Left kidney (tissue), 2 donors: ENCODE data around the gene MIXL1. TPM values are rescaled to one million over a fixed set of nuclear protein-coding genes. Genes with fewer than 3 reads are reported as not detected.
"Not testable (repeated sequence)": the region's sequence is repeated elsewhere in the genome, so short reads cannot be mapped to it uniquely, and the experiment has no call there.

Experiments used
- DNase-seq: peaks from one replicate; pipeline ENCODE4 v3.0.0-alpha.2; 2013
- polyA plus RNA-seq: library from polyadenylated mRNA; unstranded; fragments of 120-200 nt; gene quantifications from one replicate; pipeline ENCODE4 v1.2.1, GENCODE V29; 2013; ENCODE audit not compliant: insufficient read length

MIXL1 gene
- polyA plus RNA-seq, 1 donor, result 0.23 TPM

DNA sequence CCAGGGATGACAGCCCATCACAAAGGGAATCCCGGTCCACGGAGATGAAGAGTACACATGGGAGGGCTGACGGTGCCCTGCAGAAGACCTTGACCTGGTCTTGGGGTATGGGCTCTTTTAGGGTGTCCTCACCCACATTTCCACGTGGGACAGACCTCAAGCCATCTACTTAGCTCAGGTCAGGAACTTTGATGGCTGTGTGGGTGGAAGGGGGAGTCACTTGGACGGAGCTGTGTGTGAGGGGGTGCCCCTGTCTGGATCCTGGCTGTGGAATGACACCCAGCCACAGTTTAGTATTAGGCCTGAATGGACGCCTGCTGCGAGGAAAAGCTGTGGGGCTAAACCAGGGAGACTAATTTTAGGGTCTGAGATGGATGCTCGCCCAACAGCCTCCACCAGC, 10.9 kb upstream of the MIXL1 start:
- no peak for DNase-seq

GRCh38 chr1:226215239-226215638, 8.2 kb upstream of the MIXL1 start:
- no peak for DNase-seq

GRCh38 chr1:226216056-226216455, 7.4 kb upstream of the MIXL1 start:
- DNase-seq, result no peak

DNA sequence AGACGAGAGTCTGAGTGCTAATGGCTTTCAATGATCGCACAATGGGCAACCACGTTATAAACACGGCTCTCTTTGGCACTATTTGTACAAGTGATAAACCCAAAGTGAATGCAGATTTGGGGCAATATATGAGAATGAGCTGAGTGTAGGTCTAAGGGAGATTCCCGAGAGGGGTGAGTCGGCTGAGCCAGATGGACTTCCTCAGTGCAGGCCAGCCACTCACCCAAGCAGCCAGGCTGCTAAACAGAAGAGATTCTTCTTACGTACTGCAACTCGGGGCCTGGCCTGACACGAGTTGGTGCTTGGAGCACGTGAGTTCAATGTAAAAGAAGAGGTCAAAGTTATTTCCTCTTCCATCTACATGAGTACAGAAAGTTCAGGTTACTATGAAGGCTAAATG, 6.2 kb upstream of the MIXL1 start:
- no peak for DNase-seq

GRCh38 chr1:226220473-226221189, 2.8 kb upstream of the MIXL1 start:
- DNase-seq, result no peak

DNA sequence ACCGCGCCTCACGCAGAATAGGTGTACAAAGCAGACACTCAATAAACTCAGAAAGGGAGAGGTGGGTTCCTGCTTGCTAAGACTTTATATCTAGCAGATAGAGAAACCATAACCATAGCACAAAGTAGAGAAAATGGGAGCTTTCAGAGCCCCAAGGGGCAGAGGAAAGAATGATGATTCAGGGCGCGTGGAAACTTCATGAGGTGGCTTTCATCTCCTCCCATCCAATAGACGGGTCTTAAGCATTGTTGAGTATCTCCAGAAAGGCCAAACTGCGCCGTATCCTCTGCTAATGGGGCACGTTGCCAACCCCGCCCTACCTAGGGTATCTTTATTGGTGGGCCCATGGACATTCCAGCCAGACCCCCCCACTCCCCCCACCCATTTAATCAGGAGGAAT, 778 bp upstream of the MIXL1 start:
- DNase-seq, result no peak

DNA sequence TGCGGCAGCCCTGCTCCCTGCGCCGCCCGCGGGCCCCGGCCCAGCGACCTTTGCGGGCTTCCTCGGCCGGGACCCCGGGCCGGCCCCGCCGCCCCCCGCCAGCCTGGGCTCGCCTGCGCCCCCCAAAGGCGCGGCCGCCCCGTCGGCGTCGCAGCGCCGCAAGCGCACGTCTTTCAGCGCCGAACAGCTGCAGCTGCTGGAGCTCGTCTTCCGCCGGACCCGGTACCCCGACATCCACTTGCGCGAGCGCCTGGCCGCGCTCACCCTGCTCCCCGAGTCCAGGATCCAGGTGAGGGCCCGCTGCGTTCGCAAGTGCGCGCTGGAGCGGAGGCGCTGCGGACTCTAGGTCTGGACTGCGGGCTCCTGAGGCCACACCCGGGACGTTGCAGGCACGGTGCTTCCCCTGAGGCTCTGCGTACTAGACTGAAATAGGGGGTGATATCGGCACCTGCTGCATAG, 351 bp downstream of the MIXL1 start:
- peak; percentile 18 for DNase-seq

DNA sequence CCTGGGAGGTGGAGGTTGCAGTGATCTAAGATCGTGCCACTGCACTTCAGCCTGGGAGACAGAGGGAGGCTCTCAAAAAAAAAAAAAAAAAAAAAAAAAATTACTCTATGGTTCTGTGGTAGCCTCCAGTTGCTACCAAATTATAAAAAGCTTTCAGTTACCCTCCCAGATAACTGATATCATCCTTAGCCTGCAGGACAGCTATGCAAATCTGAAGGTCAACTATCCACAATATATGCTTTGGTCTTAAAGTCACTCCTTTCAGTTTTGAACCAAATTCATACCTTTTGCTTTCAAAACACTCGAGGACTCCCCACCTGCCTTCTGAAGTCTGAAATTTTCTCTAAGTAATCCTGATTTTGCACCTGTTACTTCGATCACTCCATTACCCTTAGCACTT, 3.1 kb downstream of the MIXL1 start:
- DNase-seq, result no peak

GRCh38 chr1:226233293-226233692, 9.8 kb downstream of the MIXL1 start:
- DNase-seq, result no peak

GRCh38 chr1:226233806-226234205, 10.3 kb downstream of the MIXL1 start:
- no peak for DNase-seq

DNA sequence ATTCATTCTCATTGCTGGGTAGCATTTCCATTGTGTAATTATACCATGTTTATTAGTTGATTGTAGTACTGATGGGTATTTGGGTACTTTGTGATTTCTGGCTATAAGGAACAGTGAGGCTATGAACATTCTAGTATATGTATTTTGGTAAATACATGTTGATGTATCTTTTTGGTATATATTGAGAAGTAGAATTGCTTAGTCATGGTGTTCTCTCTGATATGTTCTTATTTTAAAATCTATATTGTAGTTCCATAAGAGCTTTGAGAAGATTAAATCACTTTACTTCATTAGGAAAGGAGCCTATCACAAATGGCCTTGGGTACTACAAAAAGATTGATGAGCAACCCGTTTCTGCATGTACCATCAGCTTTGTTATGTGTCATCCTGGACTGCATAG, 13.4 kb downstream of the MIXL1 start:
- no peak for DNase-seq

DNA sequence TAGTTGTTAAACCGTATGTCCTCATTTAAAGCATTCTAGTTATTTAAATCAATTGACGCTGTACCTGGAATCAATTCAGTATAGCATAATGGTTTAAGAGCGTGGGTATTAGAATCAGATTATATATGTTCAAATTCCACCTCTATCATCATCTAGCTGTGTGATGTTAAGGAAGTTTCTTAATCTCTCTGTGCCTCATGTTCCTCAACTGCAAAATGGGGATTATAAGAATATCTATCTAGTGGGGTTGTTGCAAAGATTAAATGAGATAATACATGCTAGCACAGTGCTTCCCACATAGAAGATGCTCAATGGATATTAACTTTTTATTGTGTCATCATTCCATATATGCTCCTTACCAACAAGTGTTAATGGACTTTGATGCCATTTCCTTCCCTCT, 16.0 kb downstream of the MIXL1 start:
- no peak for DNase-seq

DNA sequence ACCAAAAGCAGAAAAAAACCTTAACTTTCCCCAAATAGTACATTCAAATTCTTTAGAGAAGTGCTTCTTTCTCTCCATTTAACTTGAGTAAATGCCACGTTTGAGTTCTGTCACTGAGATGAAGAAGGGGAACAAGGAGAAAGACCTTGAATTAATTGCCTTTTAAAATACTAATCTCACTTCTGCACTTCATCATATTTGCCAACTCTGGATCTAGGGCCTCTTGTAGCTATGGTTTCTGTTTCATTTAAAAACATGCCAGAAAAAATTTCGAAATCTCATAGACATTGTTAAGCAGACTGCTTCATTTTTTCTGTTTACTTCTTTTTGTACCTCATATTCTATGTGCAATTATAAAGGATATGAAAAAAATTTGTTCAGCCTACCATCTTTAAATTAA, 24.6 kb downstream of the MIXL1 start:
- no peak for DNase-seq

DNA sequence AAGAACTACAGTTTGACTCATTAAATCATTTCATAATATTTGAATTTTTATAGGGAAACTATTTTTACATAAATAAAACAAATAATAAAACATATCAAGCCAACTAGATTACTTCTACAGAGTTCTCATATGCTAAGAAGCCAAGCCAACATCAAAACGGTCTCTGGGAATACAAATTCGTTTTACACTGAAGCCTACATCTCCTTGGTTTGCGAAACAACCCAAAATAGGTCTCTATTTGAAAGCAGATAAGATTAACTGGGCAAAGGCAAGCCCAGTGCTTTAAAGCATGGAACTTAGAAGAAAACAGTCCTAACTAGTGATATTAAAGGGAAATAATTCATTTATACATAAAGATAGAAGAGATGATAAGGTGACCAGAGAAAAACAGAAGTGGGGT, 25.3 kb downstream of the MIXL1 start:
- no peak for DNase-seq

- no peak for DNase-seq
Measured at GRCh38 chr1:226250511-226250910, 27.0 kb downstream of the MIXL1 start.

DNA sequence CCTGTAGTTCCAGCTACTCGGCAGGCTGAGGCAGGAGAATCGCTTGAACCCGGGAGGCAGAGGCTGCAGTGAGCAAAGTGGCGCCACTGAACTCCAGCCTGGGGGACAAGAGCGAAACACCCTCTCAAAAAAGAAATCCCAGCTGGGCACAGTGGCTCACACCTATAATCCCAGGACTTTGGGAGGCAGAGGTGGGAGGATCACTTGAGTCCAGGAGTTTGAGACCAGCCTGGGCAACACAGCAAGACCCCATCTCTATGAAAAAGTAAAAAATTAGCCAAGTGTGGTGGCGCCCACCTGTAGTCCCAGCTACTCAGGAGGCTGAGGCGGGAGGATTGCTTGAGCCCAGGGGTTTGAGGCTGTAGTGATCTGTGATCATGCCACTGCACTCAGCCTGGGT, 29.4 kb downstream of the MIXL1 start:
- not testable (repeated sequence) for DNase-seq

GRCh38 chr1:226253933-226254332, 30.5 kb downstream of the MIXL1 start:
- no peak for DNase-seq

DNA sequence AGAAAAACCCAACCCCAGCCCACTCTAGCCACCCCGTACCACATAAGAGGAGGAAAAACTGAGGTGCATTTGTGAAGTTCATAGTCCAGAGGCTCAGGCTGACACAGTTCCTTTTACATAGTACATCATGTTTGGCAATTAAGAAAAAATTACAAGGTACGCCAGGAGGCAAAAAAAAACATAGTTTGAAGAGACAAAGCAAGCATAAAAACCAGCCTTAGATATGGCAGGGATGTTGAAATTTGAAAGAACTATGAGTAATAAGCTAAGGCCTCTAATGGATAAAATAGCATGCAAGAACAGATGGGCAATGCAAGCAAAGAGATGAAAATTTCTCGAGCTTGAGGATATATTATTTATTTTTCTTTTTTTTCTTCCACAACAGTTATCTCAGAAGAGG, 31.9 kb downstream of the MIXL1 start:
- no peak for DNase-seq

DNA sequence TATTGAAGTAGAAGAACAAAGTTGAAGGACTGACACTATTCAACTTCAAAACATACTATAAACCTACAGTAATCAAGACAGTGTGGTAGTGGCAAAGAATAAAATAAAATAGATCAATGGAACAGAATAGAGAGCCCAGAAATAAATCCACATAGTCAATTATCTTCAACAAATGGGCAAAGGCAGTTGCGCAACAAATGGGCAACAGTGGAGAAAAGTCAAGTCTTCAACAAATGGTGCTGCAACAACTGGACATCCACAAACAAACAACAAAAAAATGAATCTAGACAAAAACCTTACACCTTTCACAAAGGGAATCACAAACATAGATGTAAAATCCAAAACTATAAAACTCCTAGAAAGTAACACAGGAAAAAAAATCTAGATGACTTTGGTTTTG, 38.4 kb downstream of the MIXL1 start:
- no peak for DNase-seq

- no peak for DNase-seq
Measured at GRCh38 chr1:226268421-226269124, 45.1 kb downstream of the MIXL1 start.

DNA sequence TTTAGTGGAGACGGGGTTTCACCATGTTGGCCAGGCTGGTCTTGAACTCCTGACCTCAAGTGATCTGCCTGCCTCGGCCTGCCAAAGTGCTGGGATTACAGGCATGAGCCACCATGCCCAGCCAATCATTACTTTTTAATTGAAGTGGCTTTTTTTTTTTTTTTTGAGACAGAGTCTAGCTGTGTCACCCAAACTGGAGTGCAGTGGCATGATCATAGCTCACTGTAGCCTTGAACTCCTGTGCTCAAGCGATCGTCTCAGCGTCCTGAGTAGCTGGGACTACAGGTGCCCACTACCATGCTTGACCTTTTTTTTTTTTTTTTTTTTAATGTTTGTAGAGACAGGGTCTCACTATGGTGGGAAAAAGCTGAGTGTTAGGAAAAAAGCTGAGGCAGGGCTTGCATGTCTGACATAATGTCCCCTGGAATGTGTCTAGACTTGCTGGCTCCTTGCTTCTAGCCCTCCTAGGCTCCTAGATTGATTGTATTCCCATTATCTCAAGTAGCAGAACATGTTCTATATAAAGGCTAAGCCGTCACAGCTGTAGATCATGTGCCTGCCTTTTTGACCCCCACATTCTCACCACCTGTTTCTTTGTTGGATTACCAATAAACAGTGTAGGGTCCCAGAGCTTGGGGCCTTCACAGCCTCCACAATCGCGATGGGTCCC, 48.9 kb downstream of the MIXL1 start:
- not testable (repeated sequence) for DNase-seq

DNA sequence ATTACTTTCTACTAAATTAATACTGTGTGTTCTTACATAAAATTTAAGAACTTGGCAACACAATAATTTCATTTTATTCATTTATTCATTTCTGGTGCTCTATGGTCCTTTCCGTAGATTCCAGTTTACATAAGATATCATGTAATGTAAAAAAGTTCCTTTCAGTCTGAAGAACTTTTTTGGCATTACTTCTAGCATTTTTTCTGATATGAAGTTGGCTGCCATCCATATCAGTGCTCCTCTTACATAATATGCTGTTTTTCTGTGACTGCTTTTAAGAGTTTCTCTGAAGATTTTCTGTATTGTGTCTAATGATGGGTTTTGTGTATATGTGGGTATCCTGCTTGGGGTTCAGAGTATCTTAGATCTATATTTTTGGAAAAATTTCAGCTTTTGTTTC, 50.7 kb downstream of the MIXL1 start:
- DNase-seq, result no peak

DNA sequence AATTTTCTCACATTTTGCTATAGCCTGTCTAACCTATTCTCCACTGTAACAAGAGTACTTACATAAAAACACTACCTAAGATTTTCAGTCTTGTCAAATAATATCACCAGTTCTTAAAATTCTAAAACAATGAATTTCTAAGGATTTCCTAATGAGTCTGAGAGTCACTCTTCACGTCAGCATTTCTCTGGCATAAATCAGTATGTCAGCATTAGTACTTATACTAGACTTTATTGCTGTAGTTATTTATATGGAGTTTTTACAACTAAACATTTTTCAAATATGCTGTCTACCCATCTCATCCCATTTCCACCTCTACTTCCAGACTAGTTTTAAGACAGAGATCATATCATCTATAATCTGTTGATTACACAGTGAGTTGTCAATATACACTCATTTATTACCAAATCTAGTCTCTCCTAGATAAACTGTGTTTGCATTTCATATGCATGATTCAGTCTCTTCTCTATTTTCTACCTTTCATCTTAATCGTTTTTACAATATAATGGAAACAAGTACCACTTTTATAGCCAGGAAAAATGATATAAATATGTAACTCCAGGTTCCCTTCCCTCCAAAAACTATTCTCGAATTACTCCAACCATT, 52.7 kb downstream of the MIXL1 start:
- DNase-seq, result no peak
